Right lobe of liver (tissue), 4 donors: Measurements from ENCODE around the gene MYOM1.

Experiments
- POLR2A ChIP-seq: fragments of 450-650 bp; IDR thresholded peaks from one replicate; pipeline ENCODE4 v1.6.1; 2017; ENCODE audit warnings: antibody characterized with exemption, mild to moderate bottlenecking
- TF ChIP-seq, protein P1 (sequence below), 4 donors: fragments of 200-600 bp in 3 of 4; fragments of 450-650 bp in 1 of 4; IDR thresholded peaks; one replicate each; pipeline versions ENCODE4 v1.5.1 to v1.8.0; 2016 to 2022; ENCODE audit warnings: antibody characterized with exemption in 4 of 4, mild to moderate bottlenecking in 2 of 4
- donor health status: DM: no; HTN: no; CAD: no.
- donor health status: DM: no; HTN: no; CAD: no.
- donor health status: DM: no; HTN: yes; CAD: no.

DNA sequence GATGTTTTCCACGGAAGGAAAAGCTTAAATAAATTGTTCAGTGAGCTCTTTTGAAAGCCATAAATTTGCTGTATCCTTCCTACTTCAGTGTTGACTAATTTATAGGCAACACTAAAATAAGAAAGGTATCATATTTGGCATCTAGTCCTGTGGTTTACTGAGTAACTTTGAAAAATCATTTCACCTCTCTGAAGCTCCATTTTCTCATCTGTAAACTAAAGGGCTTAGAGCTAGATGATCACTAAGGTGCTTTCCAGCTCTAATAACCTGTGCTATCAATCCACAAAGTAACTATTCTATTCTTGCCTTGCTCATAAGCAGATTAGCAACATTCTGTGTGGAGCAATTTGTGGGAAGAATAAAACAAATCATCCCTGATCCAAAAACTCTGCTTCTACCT is 3.6 kb upstream of the MYOM1 start:
- TF ChIP-seq POLR2A, result no peak
- TF ChIP-seq, protein P1, sequence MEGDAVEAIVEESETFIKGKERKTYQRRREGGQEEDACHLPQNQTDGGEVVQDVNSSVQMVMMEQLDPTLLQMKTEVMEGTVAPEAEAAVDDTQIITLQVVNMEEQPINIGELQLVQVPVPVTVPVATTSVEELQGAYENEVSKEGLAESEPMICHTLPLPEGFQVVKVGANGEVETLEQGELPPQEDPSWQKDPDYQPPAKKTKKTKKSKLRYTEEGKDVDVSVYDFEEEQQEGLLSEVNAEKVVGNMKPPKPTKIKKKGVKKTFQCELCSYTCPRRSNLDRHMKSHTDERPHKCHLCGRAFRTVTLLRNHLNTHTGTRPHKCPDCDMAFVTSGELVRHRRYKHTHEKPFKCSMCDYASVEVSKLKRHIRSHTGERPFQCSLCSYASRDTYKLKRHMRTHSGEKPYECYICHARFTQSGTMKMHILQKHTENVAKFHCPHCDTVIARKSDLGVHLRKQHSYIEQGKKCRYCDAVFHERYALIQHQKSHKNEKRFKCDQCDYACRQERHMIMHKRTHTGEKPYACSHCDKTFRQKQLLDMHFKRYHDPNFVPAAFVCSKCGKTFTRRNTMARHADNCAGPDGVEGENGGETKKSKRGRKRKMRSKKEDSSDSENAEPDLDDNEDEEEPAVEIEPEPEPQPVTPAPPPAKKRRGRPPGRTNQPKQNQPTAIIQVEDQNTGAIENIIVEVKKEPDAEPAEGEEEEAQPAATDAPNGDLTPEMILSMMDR (IDR thresholded peaks at IDR 0.05), result no peak
